ENCODE results near the gene ARHGAP6. TPM values are rescaled to one million over a fixed set of nuclear protein-coding genes. Genes with fewer than 3 reads are reported as not detected.

The ARHGAP6 gene
- total and polyA plus RNA-seq, 2 donors (not counting 3 experiments of a cell fraction or from before 2014, with no cell fraction given), result 0.69 to 0.83 TPM

DNA sequence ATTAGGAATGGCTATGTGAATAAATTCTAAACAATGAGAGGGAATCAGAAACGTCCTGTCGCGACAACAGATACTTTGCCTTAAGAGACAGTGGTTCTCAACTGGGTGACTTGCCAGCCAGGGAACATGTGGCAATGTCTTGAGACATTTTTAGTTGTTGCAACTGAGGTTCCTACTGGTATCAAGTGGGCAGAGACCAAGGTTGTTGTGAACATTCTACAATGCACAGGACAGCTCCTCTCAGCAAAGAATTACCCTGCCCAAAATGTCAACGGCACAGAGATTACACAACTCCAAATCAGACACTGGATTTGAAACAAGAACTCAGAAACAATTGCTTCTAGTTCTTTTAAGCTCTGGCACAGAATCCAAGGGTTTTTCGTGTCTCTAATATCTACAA, 128.6 kb downstream of the ARHGAP6 start:
- H3K79me2 ChIP-seq (ENCODE audit: control insufficient read depth, insufficient read depth, low read length), result no peaks in the 10 kb centered on the region
- no peak overlapping the region for H3K9ac ChIP-seq (replicated peaks; ENCODE audit: extremely low read depth, insufficient read depth, low read length)
- H4K20me1 ChIP-seq (replicated peaks; ENCODE audit: control insufficient read depth, extremely low read depth, insufficient read depth, low read length), result no peaks in the 10 kb centered on the region
- no peaks in the 10 kb centered on the region for H3K4me1 ChIP-seq (ENCODE audit: control insufficient read depth, extremely low read depth, insufficient read depth, low read length)
- ChIA-PET POLR2A (no interaction called here), CTCF (no interaction called here)
- no peak overlapping the region for H3K4me2 ChIP-seq (ENCODE audit: insufficient read depth, low read length)
- dilution Hi-C loops (cut with MboI; ENCODE audit: extremely low pct_ligation_motif_present, low sequenced_read_pairs), result no loop called here
- no peaks in the 10 kb centered on the region for H3K9me1 ChIP-seq (replicated peaks; ENCODE audit: control insufficient read depth, extremely low read depth, insufficient read depth, low read length)
- H3K27me3 ChIP-seq (ENCODE audit: control insufficient read depth in 2 of 2, insufficient read depth in 2 of 2, low read length in 2 of 2), result peaks cover 0 to 3% of the 10 kb centered on the region in 2 experiments
- no peak overlapping the region for H3K27ac ChIP-seq (ENCODE audit: insufficient read depth, low read depth, low read length)
- H3K36me3 ChIP-seq (ENCODE audit: control insufficient read depth in 2 of 2, extremely low read depth in 1 of 2, insufficient read depth in 2 of 2, low read length in 2 of 2), result no peaks in the 10 kb centered on the region
- BruUV-seq (replicated peaks), result no TSS peak
- DNase-seq (ENCODE audit: low read depth, low spot score) (no peak), FAIRE-seq (no peak)
- no peak overlapping the region for H3K4me3 ChIP-seq (replicated peaks in 1 of 3; ENCODE audit: insufficient read depth in 1 of 3, low read depth in 1 of 3, low read length in 3 of 3)
- intact Hi-C loops (cut with micrococcal nuclease), result loop anchor here (10.0 kb wide), 1 partner anchor 1168 kb away; no protein-coding TSS in a partner anchor
- no peaks in the 10 kb centered on the region for H3K9me3 ChIP-seq (replicated peaks; ENCODE audit: control insufficient read depth, insufficient read depth, low read length)
- H2AFZ ChIP-seq (ENCODE audit: low read depth, low read length), result no peak overlapping the region
- TF ChIP-seq, protein P1, sequence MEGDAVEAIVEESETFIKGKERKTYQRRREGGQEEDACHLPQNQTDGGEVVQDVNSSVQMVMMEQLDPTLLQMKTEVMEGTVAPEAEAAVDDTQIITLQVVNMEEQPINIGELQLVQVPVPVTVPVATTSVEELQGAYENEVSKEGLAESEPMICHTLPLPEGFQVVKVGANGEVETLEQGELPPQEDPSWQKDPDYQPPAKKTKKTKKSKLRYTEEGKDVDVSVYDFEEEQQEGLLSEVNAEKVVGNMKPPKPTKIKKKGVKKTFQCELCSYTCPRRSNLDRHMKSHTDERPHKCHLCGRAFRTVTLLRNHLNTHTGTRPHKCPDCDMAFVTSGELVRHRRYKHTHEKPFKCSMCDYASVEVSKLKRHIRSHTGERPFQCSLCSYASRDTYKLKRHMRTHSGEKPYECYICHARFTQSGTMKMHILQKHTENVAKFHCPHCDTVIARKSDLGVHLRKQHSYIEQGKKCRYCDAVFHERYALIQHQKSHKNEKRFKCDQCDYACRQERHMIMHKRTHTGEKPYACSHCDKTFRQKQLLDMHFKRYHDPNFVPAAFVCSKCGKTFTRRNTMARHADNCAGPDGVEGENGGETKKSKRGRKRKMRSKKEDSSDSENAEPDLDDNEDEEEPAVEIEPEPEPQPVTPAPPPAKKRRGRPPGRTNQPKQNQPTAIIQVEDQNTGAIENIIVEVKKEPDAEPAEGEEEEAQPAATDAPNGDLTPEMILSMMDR (IDR thresholded peaks at IDR 0.05; ENCODE audit: extremely low read depth in 1 of 2, insufficient read depth in 1 of 2, low read depth in 1 of 2, low read length in 2 of 2), result no peak
- TF ChIP-seq POLR2A (IDR thresholded peaks at IDR 0.05; ENCODE audit: low read depth, low read length) (no peak), POLR2AphosphoS5 (IDR thresholded peaks at IDR 0.05; ENCODE audit: insufficient read depth, low read depth, low read length) (no peak), FOS (IDR thresholded peaks at IDR 0.05; ENCODE audit: borderline replicate concordance, insufficient read depth, low read length) (no peak), GATA2 (IDR thresholded peaks at IDR 0.05; ENCODE audit: insufficient read depth, insufficient read length, low read depth, low read length) (no peak), EZH2 (IDR thresholded peaks at IDR 0.05; ENCODE audit: borderline replicate concordance, low read depth, low read length, severe bottlenecking) (no peak), MYC (IDR thresholded peaks at IDR 0.05; ENCODE audit: low read depth, low read length) (no peak), MAX (IDR thresholded peaks at IDR 0.05; ENCODE audit: insufficient read depth, insufficient read length) (no peak), JUN (IDR thresholded peaks at IDR 0.05; ENCODE audit: borderline replicate concordance, insufficient read depth, insufficient read length, low read depth) (no peak)
